Pancreas (tissue), 10 donors: Measurements from ENCODE around the gene GLCCI1. TPM values are rescaled to one million over a fixed set of nuclear protein-coding genes. Genes with fewer than 3 reads are reported as not detected.
A peak's percentile ranks its signal among the peaks of the same experiment; 100 is the strongest.

Source experiments
- ATAC-seq, 4 donors: fragments of 200-7000 bp; cut with Tn5 transposase; one replicate each; pipeline versions ENCODE4 v1.8.0 to v1.9.1; 2020; ENCODE audit warnings: mild to moderate bottlenecking in 4 of 4, moderate library complexity in 4 of 4
- DNase-seq, 6 donors: peaks; one replicate each; pipeline ENCODE4 v3.0.0-alpha.2; 2020
- FAIRE-seq: peaks from 2 replicates; lab custom pipeline; 2012; peaks lifted over from hg19 to GRCh38; lab: Jason Lieb, UNC
- H3K27ac ChIP-seq, 4 donors: fragments of 200-600 bp; sonication (generic); 1 replicate in 3 of 4; 2 replicates in 1 of 4; pipeline versions ENCODE4 v1.5.0 to v1.8.0; 2020
- H3K27me3 ChIP-seq, 4 donors: fragments of 200-600 bp; one replicate each; pipeline ENCODE4 v1.8.0; 2021
- H3K36me3 ChIP-seq, 3 donors: fragments of 200-600 bp; sonication (generic) in 1 of 3; one replicate each; pipeline versions ENCODE4 v1.5.0 to v1.8.0; 2020 to 2021
- H3K4me1 ChIP-seq, 3 donors: fragments of 200-600 bp; one replicate each; pipeline ENCODE4 v1.8.0; 2021
- H3K4me3 ChIP-seq, 4 donors: fragments of 200-600 bp; sonication (generic) in 2 of 4; one replicate each; pipeline versions ENCODE4 v1.5.0 to v1.8.0; 2020 to 2021
- H3K9me3 ChIP-seq, 4 donors: fragments of 200-600 bp; one replicate each; pipeline ENCODE4 v1.8.0; 2021
- CTCF ChIP-seq, 4 donors: fragments of 200-600 bp; sonication (generic) in 3 of 4; IDR thresholded peaks; one replicate each; pipeline versions ENCODE4 v1.5.0 to v1.8.0; 2021; ENCODE audit warnings: antibody characterized with exemption in 4 of 4
- WGBS, 2 donors: extraction: QIAGEN DNeasy Blood & Tissue Kit; methylation state at CpG; one replicate each; pipeline ENCODE4 v1.1.7; 2013; 5-methylcytosine and 5-hydroxymethylcytosine counted together
- intact Hi-C, 3 donors: fragments of 100-400 bp; cut with DNase I; formaldehyde crosslinking; loops; one replicate each; pipeline versions ENCODE4 v1.11.1 to v1.14.2; 2022
- polyA plus RNA-seq, 2 donors: library from polyadenylated mRNA; stranded (reverse); fragments of 200-250 nt; gene quantifications; one replicate each; pipeline ENCODE4 v1.2.3, GENCODE V29; 2013
- total RNA-seq, 6 donors: library from RNA; stranded (reverse); fragmentation: NEBNext Ultra II Directional in 4 of 6; extraction: Animal tissue kit (Norgen Biotek cat#: 25700) in 4 of 6; gene quantifications; one replicate each; pipeline versions ENCODE4 v1.2.1 to v1.2.4, GENCODE V29; 2021 to 2023
- donor health status: healthy with polysubstance abuse.
- donor health status: DM: no; HTN: no; CAD: no; lungs with moderate emphysema.
- donor health status: DM: no; HTN: no; CAD: no.
- donor health status: control.
- donor health status: control.
- donor health status: Bipolar disorder and iron deficiency.
- donor health status: DM: yes; HTN: yes; CAD: no.
- donor health status: DM: no; HTN: no; CAD: no.
- donor health status: DM: no; HTN: no; CAD: no.
- donor health status: DM: yes; HTN: yes; CAD: no.

GLCCI1 gene
- total and polyA plus RNA-seq, 8 donors: 2.0 to 7.4 (median 2.6) TPM

- Histone ChIP-seq H3K4me1 (peaks cover 0 to 3% (median 0%) of the 10 kb centered on the region in 3 donors), H3K27me3 (no peaks in the 10 kb centered on the region), H3K36me3 (no peaks in the 10 kb centered on the region), H3K27ac (no peak overlapping the region), H3K4me3 (no peak overlapping the region), H3K9me3 (no peaks in the 10 kb centered on the region)
- TF ChIP-seq CTCF (IDR thresholded peaks at IDR 0.05): no peak
- intact Hi-C loops: no loop called here
- DNase-seq (no peak), FAIRE-seq (no peak), ATAC-seq (no peak)
These were observed 95.2 kb downstream of the GLCCI1 start for GRCh38 chr7:8063706-8064297.

GRCh38 chr7:8064828-8065227 lies 96.2 kb downstream of the GLCCI1 start:
- no peak for DNase-seq
- no peak for TF ChIP-seq CTCF (IDR thresholded peaks at IDR 0.05)
- FAIRE-seq: no peak
- no peak for ATAC-seq
- Histone ChIP-seq H3K9me3 (no peaks in the 10 kb centered on the region), H3K4me1 (peaks cover 0 to 3% (median 0%) of the 10 kb centered on the region in 3 donors), H3K4me3 (no peak overlapping the region), H3K27ac (no peak overlapping the region), H3K36me3 (no peaks in the 10 kb centered on the region), H3K27me3 (no peaks in the 10 kb centered on the region)
- intact Hi-C loops: no loop called here
- WGBS, 2 donors: 95 to 99% methylated on average over 12 of the region's 12 CpGs

GRCh38 chr7:8065356-8065813 lies 96.8 kb downstream of the GLCCI1 start:
- no peak for TF ChIP-seq CTCF (IDR thresholded peaks at IDR 0.05)
- no peaks in the 10 kb centered on the region for H3K9me3 ChIP-seq
- no peak overlapping the region for H3K27ac ChIP-seq
- H3K27me3 ChIP-seq: no peaks in the 10 kb centered on the region
- H3K4me3 ChIP-seq: no peak overlapping the region
- intact Hi-C loops: no loop called here
- no peaks in the 10 kb centered on the region for H3K36me3 ChIP-seq
- DNase-seq (no peak), FAIRE-seq (no peak), ATAC-seq (no peak)
- 76 to 88% methylated on average over 2 of the region's 2 CpGs for WGBS, 2 donors
- no peaks in the 10 kb centered on the region for H3K4me1 ChIP-seq

- no peak overlapping the region for H3K27ac ChIP-seq
These were observed 100.5 kb downstream of the GLCCI1 start for GRCh38 chr7:8068892-8069686.

More at GRCh38 chr7:8068892-8069686, 100.5 kb downstream of the GLCCI1 start:
- no peak for TF ChIP-seq CTCF (IDR thresholded peaks at IDR 0.05)
- H3K4me3 ChIP-seq: no peak overlapping the region
- no peaks in the 10 kb centered on the region for H3K4me1 ChIP-seq
- H3K27me3 ChIP-seq: no peaks in the 10 kb centered on the region
- DNase-seq (peak in 1 of 6 donors; percentile 31), FAIRE-seq (no peak), ATAC-seq (no peak)
- no peaks in the 10 kb centered on the region for H3K9me3 ChIP-seq
- WGBS, 2 donors: 90 to 95% methylated on average over 12 of the region's 12 CpGs
- H3K36me3 ChIP-seq: no peaks in the 10 kb centered on the region
- intact Hi-C loops: no loop called here
